Measurements from ENCODE around the gene UBE2Q2.

The UBE2Q2 gene

GRCh38 chr15:75948761-75949296 is 105.6 kb downstream of the UBE2Q2 start:
- no peak for TF ChIP-seq CTCF (IDR thresholded peaks at IDR 0.05; ENCODE audit: low read depth, low read length)
- Histone ChIP-seq H3K4me3 (ENCODE audit: low read depth, low read length) (no peak overlapping the region), H3K27me3 (peaks cover 22% of the 10 kb centered on the region), H3K9me3 (no peaks in the 10 kb centered on the region), H3K36me3 (no peaks in the 10 kb centered on the region), H3K4me1 (no peaks in the 10 kb centered on the region)
- DNase-seq, result no peak
